Left ventricle myocardium superior (tissue), 1 donor: ENCODE measurements around the gene NCKAP1. TPM values are rescaled to one million over a fixed set of nuclear protein-coding genes. Genes with fewer than 3 reads are reported as not detected.

Source experiments
- ATAC-seq: fragments of 200-7000 bp; cut with Tn5 transposase; one replicate; pipeline ENCODE4 v1.9.1; 2020; ENCODE audit warnings: mild to moderate bottlenecking, moderate library complexity
- DNase-seq: peaks from one replicate; pipeline ENCODE4 v3.0.0-alpha.2; 2020
- intact Hi-C: fragments of 100-400 bp; cut with micrococcal nuclease; formaldehyde crosslinking; loops from one replicate; pipeline ENCODE4 v1.11.0; 2022
- total RNA-seq: library from RNA; stranded (reverse); fragmentation: NEBNext Ultra II Directional; extraction: Animal tissue kit (Norgen Biotek cat#: 25700); gene quantifications from one replicate; pipeline ENCODE4 v1.2.1, GENCODE V29; 2021
- donor health status: DM: no; HTN: yes; CAD: no; lungs with severe emphysema.

The NCKAP1 gene
- total RNA-seq, 1 donor from 2014 or later, result 141 TPM

DNA sequence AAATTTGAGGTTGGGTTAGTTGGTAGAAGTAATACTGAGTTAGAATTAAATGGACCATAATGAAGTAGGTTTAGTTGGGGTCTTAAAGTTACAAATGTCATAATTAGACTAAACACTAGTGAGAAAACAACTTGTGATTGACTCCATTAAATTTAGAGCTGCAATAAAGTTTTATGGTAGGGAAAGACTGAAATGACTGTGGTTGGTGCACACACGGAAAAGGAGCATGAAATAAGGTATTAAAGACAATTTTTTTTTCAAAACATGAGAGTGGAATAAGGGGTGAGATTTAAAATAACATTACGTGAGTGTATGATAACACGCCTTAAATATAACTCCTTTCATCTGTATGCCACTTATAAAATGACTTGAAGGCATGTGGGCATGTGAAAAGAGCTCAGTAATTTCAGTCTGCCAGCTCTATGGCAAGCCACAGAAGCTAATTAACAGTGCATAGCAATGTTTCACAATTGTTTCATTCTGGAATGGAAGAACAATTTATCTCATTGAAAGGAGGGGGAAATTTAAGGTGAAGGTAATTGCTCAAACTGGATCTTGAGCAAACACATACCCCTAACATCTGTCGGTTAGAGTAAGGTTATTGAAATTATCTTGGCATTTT, 173.2 kb downstream of the NCKAP1 start:
- intact Hi-C loops, result no loop called here
- no peak for ATAC-seq
- no peak for DNase-seq

DNA sequence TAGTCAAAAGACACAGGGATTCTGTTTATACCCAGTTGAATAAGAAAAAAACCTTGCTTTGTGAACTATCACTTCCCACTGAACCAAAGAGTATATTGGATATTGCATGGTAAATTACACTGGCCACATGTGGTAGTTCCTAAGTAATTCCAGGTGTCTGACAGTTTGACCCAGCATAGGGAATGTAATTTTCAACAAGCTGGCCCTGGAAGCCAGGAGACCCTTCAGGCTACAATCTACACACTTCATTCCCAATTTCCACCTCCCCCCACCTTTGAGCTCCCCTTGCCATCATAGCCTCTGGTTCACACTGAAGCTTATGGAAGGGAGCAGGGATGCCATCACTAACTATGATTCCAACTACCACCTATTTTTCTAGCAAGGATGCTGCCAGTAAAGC, 174.6 kb downstream of the NCKAP1 start:
- DNase-seq, result no peak
- ATAC-seq, result no peak
- intact Hi-C loops, result no loop called here

DNA sequence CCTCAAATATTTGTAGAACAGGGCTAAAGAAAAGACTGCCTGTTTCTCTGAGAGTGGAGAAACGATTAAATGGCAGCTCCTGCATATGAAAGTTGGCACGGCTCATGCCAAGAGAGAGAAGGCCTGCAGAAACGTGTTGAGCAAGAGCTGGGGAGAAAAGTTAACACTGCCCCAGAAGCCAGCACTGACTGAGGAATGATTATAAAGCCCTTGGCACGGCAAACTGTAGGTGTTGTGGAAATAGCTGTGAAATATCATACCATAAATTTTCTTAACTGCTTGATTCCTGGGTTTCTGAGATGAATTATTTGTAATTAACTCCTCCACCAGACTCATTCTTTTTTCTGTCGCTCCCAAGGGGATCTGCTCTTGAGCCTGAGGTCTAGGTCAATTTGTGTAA, 176.2 kb downstream of the NCKAP1 start:
- intact Hi-C loops, result no loop called here
- ATAC-seq, result no peak
- DNase-seq, result no peak

DNA sequence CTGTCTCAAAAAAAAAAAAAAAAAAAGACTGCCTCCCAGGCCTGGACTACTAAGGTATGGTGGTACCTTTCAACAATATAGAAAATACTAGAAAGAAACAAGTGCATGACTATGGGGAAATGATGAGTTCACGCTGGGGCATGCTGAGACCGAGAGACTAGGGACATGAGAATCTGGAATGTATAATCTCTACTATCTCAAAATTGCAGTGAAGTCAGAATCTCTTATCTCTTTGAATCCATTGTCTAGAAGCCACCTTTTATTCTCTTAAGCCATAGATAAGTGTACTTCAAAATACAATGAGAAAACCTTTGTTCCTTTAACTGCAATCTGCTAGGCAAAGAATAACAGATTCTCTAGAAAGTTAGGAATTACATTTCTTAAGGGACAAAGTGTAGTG, 177.4 kb downstream of the NCKAP1 start:
- intact Hi-C loops, result no loop called here
- ATAC-seq (no peak), DNase-seq (no peak)

Other genes with a start within 250 kb of the NCKAP1 start
- gene FRZB, start 171.8 kb downstream of the NCKAP1 start, total RNA-seq, result 1.1 TPM
- 12.1 TPM for gene DUSP19, start 40.3 kb upstream of the NCKAP1 start, total RNA-seq
- gene NUP35, start 86.0 kb upstream of the NCKAP1 start, total RNA-seq, result 7.6 TPM